Stimulated activated CD8-positive, alpha-beta memory T cell treated with anti-CD3 and anti-CD28 coated beads, Interleukin-15, amount 100 ng/mL, for 4 hours (primary cell): Measurements from ENCODE around the gene LRRC8D.
"Not testable (repeated sequence)": the region's sequence is repeated elsewhere in the genome, so short reads cannot be mapped to it uniquely, and the experiment has no call there.

Experiments
- DNase-seq, 2 donors: peaks; one replicate each; pipeline ENCODE4 v3.0.0-alpha.2; 2020; ENCODE audit warnings: low read depth in 2 of 2

The LRRC8D gene

GRCh38 chr1:89820422-89821321 lies at the start of gene LRRC8D:
Gene LRRC8D, plus strand, starts transcription at chr1:89821032. Its CDS starts 112,037 bp downstream, at chr1:89933069.
- DNase-seq = peak; percentile 9 to 45

GRCh38 chr1:89771991-89772560 lies 48.8 kb upstream of the LRRC8D start:
- DNase-seq = no peak

GRCh38 chr1:89776104-89776503 lies 44.7 kb upstream of the LRRC8D start:
- DNase-seq = not testable (repeated sequence)

GRCh38 chr1:89777271-89777670 lies 43.6 kb upstream of the LRRC8D start:
- not testable (repeated sequence) for DNase-seq

GRCh38 chr1:89779151-89779940 lies 41.5 kb upstream of the LRRC8D start:
- no peak for DNase-seq

- DNase-seq = no peak
Measured at GRCh38 chr1:89780721-89781120, 40.1 kb upstream of the LRRC8D start.

GRCh38 chr1:89781494-89782126 lies 39.2 kb upstream of the LRRC8D start:
- peak; percentile 56 to 73 for DNase-seq

GRCh38 chr1:89786628-89787214 lies 34.1 kb upstream of the LRRC8D start:
- no peak for DNase-seq

- no peak for DNase-seq
Measured at GRCh38 chr1:89790592-89790991, 30.2 kb upstream of the LRRC8D start.

- no peak for DNase-seq
Measured at GRCh38 chr1:89791064-89791726, 29.6 kb upstream of the LRRC8D start.

GRCh38 chr1:89794406-89794805 lies 26.4 kb upstream of the LRRC8D start:
- DNase-seq = no peak

- not testable (repeated sequence) for DNase-seq
Measured at GRCh38 chr1:89795571-89795970, 25.3 kb upstream of the LRRC8D start.

GRCh38 chr1:89797876-89798275 lies 23.0 kb upstream of the LRRC8D start:
- not testable (repeated sequence) for DNase-seq

GRCh38 chr1:89799495-89799894 lies 21.3 kb upstream of the LRRC8D start:
- DNase-seq = no peak

GRCh38 chr1:89800022-89800655 lies 20.7 kb upstream of the LRRC8D start:
- DNase-seq = no peak

- no peak for DNase-seq
Measured at GRCh38 chr1:89800718-89801117, 20.1 kb upstream of the LRRC8D start.

- DNase-seq = no peak
Measured at GRCh38 chr1:89802051-89802450, 18.8 kb upstream of the LRRC8D start.

GRCh38 chr1:89802841-89803240 lies 18.0 kb upstream of the LRRC8D start:
- DNase-seq = no peak

GRCh38 chr1:89804642-89805237 lies 16.1 kb upstream of the LRRC8D start:
- DNase-seq = peak; percentile 38 to 72

GRCh38 chr1:89806616-89807015 lies 14.2 kb upstream of the LRRC8D start:
- no peak for DNase-seq
